ENCODE data around the gene RIOX2.

Gene RIOX2

GRCh38 chr3:97901313-97902248 lies 70.7 kb downstream of the RIOX2 start:
- no peak for DNase-seq

GRCh38 chr3:97899331-97899730 lies 72.9 kb downstream of the RIOX2 start:
- no peak for DNase-seq

GRCh38 chr3:97896547-97896946 lies 75.7 kb downstream of the RIOX2 start:
- DNase-seq, result no peak

- DNase-seq, result no peak
Measured at GRCh38 chr3:97896129-97896528, 76.1 kb downstream of the RIOX2 start.

DNA sequence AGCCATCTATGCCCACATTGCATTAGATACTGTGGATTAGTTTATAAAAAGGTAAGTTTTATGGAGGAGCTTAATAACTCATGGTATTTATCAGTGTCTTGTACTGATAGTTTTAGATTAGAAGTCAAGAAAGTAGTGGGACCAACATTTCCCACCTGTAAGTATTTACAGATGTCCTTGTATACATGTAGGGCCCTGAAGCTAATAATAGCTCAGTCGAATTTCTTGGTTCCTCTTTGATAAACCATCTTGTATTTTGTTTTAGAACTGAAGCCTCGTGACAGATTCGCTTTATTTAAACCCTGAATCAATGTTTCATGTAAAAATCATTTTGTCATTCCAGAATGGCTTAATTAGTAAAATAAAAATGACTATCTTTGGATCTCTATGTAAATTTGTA lies 77.0 kb downstream of the RIOX2 start:
- no peak for DNase-seq

DNA sequence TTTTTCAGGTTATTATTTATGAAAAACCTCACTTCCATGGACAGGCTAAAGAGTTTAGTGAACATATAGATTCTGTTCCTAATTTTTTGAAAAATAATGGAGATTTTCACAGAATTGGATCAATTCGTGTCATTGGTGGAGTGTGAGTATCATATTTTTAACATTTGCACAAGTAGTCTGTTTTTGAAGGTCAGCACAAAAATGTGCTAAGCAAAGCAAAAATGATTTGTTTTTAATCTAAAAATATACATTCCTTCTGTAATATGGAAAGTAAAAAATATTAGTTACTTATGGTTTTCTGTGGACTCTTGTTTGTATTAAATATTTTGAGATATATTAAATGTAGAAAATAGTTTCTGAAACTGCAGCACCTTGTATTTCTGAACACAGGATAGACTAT lies 79.4 kb downstream of the RIOX2 start:
- no peak for DNase-seq

Data from NCI-H1105 (cell line).